Measurements from ENCODE around the gene OTULIN. TPM values are rescaled to one million over a fixed set of nuclear protein-coding genes. Genes with fewer than 3 reads are reported as not detected.

The OTULIN gene
- total and polyA plus RNA-seq, 2 of the 4 experiments (the other 2 are of a cell fraction): 6.9 to 19.5 TPM

DNA sequence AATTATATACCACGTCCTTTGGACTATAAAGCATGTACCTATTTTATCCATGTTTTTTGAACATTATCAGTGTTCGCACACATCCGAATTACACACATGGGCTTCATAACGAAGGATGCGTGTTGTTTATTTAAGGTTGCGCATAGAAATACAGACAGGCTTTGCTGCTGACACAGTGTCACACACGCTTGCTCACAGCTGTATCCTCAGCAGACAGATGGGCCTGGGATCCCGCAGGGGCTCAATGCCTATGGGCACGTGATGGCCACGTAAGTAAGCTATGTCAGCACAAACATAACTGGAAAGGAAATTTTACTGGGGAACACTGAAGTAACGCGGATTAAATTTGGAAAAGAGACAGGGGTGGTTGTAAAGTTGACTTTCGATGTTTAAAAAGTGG is 76.6 kb downstream of the OTULIN start:
- CTCF ChIA-PET: no interaction called here
- Histone ChIP-seq H3K4me1 (ENCODE audit: control insufficient read depth, insufficient read depth, low read length) (peaks cover 5% of the 10 kb centered on the region), H3K27ac (ENCODE audit: insufficient read depth, low read length) (no peak overlapping the region), H3K36me3 (ENCODE audit: control insufficient read depth, insufficient read depth, low read length) (no peaks in the 10 kb centered on the region; the same call in 1 of the 2 replicates), H3K14ac (replicated peaks; ENCODE audit: low read depth, low read length) (no peak overlapping the region), H3K9me1 (ENCODE audit: insufficient read depth, low read length) (peaks cover 13% of the 10 kb centered on the region), H4K91ac (ENCODE audit: insufficient read depth, low read depth, low read length) (no peak overlapping the region), H2BK5ac (ENCODE audit: low read depth, low read length, poor library complexity, severe bottlenecking) (no peak overlapping the region), H2BK120ac (ENCODE audit: low read depth, low read length) (no peak overlapping the region), H2BK20ac (ENCODE audit: low read depth, low read length) (no peak overlapping the region), H2BK15ac (ENCODE audit: low read depth, low read length) (no peak overlapping the region), H3K4me2 (ENCODE audit: low read depth, low read length) (no peak overlapping the region), H2AFZ (replicated peaks; ENCODE audit: low read length, poor library complexity) (no peak overlapping the region), H3K4me3 (ENCODE audit: insufficient read depth, low read depth, low read length) (no peak overlapping the region), H3K18ac (ENCODE audit: low read depth, low read length) (no peak overlapping the region), H3K4ac (ENCODE audit: low read depth, low read length) (no peak overlapping the region), H2AK5ac (ENCODE audit: low read depth, low read length) (no peak overlapping the region), H3K79me1 (ENCODE audit: low read depth in 1 of 2, low read length in 2 of 2) (no peaks in the 10 kb centered on the region), H3K56ac (ENCODE audit: extremely low read depth, insufficient read depth, low read length) (no peak overlapping the region), H3K27me3 (ENCODE audit: control insufficient read depth, insufficient read depth, low read length) (no peaks in the 10 kb centered on the region), H3K9ac (ENCODE audit: low read depth, low read length) (no peak overlapping the region), H4K20me1 (ENCODE audit: insufficient read depth, low read length) (peaks cover 4% of the 10 kb centered on the region; the same call in 1 of the 2 replicates), H2AK9ac (replicated peaks; ENCODE audit: low read depth, low read length, poor library complexity) (no peak overlapping the region), H3K9me3 (ENCODE audit: control insufficient read depth, insufficient read depth, low read length) (no peaks in the 10 kb centered on the region), H3K23ac (ENCODE audit: low read depth, low read length) (no peak overlapping the region), H4K5ac (ENCODE audit: low read depth, low read length) (no peak overlapping the region), H4K8ac (ENCODE audit: low read depth in 2 of 2, low read length in 2 of 2) (no peak overlapping the region)
- 78% methylated on average over 6 of the region's 13 CpGs; no CpG with 5 or more reads in 1 of the 2 experiments for WGBS, 2 experiments (ENCODE audit: extremely low coverage in 2 of 2, insufficient read length in 1 of 2)
- no TSS peak for BruUV-seq (replicated peaks)
- dilution Hi-C loops (cut with HindIII; ENCODE audit: low sequenced_read_pairs, unreplicated experiment): no loop called here
- no peak for TF ChIP-seq POLR2A (IDR thresholded peaks at IDR 0.05; ENCODE audit: low read depth, low read length)
- no peak for TF ChIP-seq SMC3 (IDR thresholded peaks at IDR 0.05; ENCODE audit: low read depth, low read length)
- no peak for TF ChIP-seq BHLHE40 (IDR thresholded peaks at IDR 0.05; ENCODE audit: low read depth, low read length)
- TF ChIP-seq NFE2L2 (IDR thresholded peaks at IDR 0.05; ENCODE audit: low read depth, low read length): no peak
- TF ChIP-seq, protein P1, sequence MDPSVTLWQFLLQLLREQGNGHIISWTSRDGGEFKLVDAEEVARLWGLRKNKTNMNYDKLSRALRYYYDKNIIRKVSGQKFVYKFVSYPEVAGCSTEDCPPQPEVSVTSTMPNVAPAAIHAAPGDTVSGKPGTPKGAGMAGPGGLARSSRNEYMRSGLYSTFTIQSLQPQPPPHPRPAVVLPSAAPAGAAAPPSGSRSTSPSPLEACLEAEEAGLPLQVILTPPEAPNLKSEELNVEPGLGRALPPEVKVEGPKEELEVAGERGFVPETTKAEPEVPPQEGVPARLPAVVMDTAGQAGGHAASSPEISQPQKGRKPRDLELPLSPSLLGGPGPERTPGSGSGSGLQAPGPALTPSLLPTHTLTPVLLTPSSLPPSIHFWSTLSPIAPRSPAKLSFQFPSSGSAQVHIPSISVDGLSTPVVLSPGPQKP (IDR thresholded peaks at IDR 0.05; ENCODE audit: borderline replicate concordance, low read depth, low read length): no peak
- no peak for TF ChIP-seq CHD1 (IDR thresholded peaks at IDR 0.05; ENCODE audit: low read depth, low read length)
- no peak for TF ChIP-seq CTCF (conservative IDR thresholded peaks at IDR 0.05; ENCODE audit: low read depth, low read length)
- TF ChIP-seq MAZ (IDR thresholded peaks at IDR 0.05; ENCODE audit: borderline replicate concordance, low read depth, low read length): no peak
- no peak for TF ChIP-seq USF2 (IDR thresholded peaks at IDR 0.05; ENCODE audit: low read depth, low read length)
- TF ChIP-seq RCOR1 (IDR thresholded peaks at IDR 0.05; ENCODE audit: insufficient replicate concordance, low read length): no peak
- no peak for TF ChIP-seq RFX5 (IDR thresholded peaks at IDR 0.05; ENCODE audit: low read depth, low read length)
- no peak for TF ChIP-seq MXI1 (IDR thresholded peaks at IDR 0.05; ENCODE audit: borderline replicate concordance, low read depth, low read length)
- TF ChIP-seq FOS (IDR thresholded peaks at IDR 0.05; ENCODE audit: low read depth, low read length): no peak
- no peak for DNase-seq
- POLR2A ChIA-PET (ENCODE audit: unreplicated experiment): interaction anchor here (0.5 kb wide), 1 partner anchor 48 kb away, joined by 5 read pairs; no protein-coding TSS in a partner anchor
- intact Hi-C loops (cut with micrococcal nuclease): loop anchor here (5.0 kb wide), 1 partner anchor 131 kb away; the partner anchor contains the start of gene ANKH
- ATAC-seq (ENCODE audit: low read depth): no peak
- in situ Hi-C loops (cut with MboI; ENCODE audit: low sequenced_read_pairs): no loop called here

All from IMR-90 (cell line).